SK-N-MC (cell line): ENCODE data around the gene RNF148.
A peak's percentile ranks its signal among the peaks of the same experiment; 100 is the strongest.
"Not testable (repeated sequence)": the region's sequence is repeated elsewhere in the genome, so short reads cannot be mapped to it uniquely, and the experiment has no call there.

Source experiments
- DNase-seq: peaks from one replicate; pipeline ENCODE4 v3.0.0-alpha.2; 2011; ENCODE audit warnings: low read depth, low spot score
- H3K27ac ChIP-seq: fragments of 200-600 bp; sonication (generic); 2 replicates; pipeline ENCODE4 v1.5.1; 2016; ENCODE audit warnings: mixed run types
- H3K36me3 ChIP-seq: fragments of 200-600 bp; sonication (generic); 2 replicates; pipeline ENCODE4 v1.6.1; 2017; ENCODE audit warnings: antibody characterized with exemption, low read length, mixed read lengths; ENCODE audit not compliant: insufficient read depth
- H3K4me3 ChIP-seq: fragments of 200-600 bp; sonication (generic); 2 replicates; pipeline ENCODE4 v1.5.1; 2016
- H3K9ac ChIP-seq: fragments of 200-600 bp; sonication (generic); 2 replicates; pipeline ENCODE4 v1.8.0; 2017; ENCODE audit warnings: mixed run types, mixed read lengths; ENCODE audit not compliant: insufficient read length
- H3K9me3 ChIP-seq: fragments of 200-600 bp; sonication (generic); 2 replicates; pipeline ENCODE4 v1.6.1; 2017; ENCODE audit warnings: low read depth, mild to moderate bottlenecking, antibody characterized with exemption, low read length, moderate library complexity, mixed read lengths
- EZH2 ChIP-seq: fragments of 200-600 bp; sonication (generic); IDR thresholded peaks from one replicate; pipeline ENCODE4 v1.6.1; 2017; ENCODE audit warnings: antibody characterized with exemption
- FOXP2 ChIP-seq: optimal IDR thresholded peaks from 2 replicates; pipeline ENCODE3; 2011; ENCODE audit warnings: mild to moderate bottlenecking, moderate library complexity; ENCODE audit not compliant: insufficient read depth; ENCODE audit errors: extremely low read length, control extremely low read depth
- POLR2AphosphoS5 ChIP-seq: IDR thresholded peaks from 2 replicates; pipeline ENCODE4 v1.6.1; 2012; ENCODE audit warnings: mild to moderate bottlenecking, low read depth, low read length, borderline replicate concordance

RNF148 gene

DNA sequence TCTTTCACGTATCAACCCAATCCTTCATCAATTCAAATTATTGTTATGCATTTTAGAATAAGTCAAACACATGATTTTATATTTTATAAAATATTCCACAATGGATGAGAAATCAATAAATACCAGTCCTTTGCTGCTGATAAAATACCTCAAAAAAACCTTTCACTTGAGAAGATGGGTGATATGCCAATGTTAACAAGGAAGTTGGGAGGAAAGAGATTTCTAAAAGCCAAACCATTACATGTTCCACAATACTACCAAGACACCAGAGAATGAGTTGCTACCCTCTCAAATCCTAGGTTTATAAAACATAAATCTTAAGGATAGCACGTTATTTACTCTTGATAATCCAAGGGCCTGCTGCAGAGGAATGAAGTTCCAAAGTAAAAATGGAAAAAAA is 18.2 kb downstream of the RNF148 start:
- Histone ChIP-seq H3K27ac (no peak overlapping the region), H3K9me3 (no peaks in the 10 kb centered on the region), H3K36me3 (no peaks in the 10 kb centered on the region), H3K4me3 (no peak overlapping the region), H3K9ac (no peak overlapping the region)
- DNase-seq, result no peak
- TF ChIP-seq FOXP2, result no peak
- TF ChIP-seq EZH2, result no peak
- TF ChIP-seq POLR2AphosphoS5, result no peak

DNA sequence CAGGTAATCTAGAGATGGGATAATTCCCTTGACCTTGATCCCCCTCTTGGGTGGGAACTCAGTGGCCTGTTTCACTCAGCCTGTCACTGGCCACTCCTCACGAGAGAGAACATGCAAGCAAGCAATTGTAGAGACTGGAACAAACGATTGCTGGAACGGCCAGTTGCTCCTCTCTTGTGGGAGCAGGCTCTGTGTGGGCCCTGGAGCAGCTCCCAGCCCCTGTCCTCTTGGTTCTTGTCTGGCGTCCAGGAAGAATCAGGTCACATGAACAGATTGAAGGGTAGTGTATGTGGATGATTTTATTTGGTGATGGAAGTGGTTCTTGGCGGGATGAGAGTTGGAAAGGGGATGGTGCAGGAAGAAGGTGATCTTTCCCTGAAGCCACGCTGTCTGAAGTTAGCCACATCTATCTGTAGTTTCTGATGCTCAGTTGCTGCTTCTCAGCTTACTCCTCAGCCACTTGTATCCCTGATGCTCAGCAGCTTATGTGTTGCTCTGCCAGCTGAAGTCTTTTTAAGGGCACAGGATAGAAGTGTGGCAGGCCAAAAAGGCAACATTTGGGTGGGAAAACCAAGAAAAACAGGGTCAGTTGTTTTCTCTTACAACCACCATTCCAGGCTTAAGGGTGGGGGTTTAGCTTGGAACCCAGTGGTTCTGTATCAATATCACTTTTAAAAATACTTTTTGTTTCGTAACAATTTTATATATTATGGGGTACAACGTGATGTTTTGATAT is 19.7 kb downstream of the RNF148 start:
- Histone ChIP-seq H3K36me3 (no peaks in the 10 kb centered on the region), H3K4me3 (no peak overlapping the region), H3K9me3 (no peaks in the 10 kb centered on the region), H3K9ac (no peak overlapping the region), H3K27ac (no peak overlapping the region)
- no peak for TF ChIP-seq EZH2
- no peak for TF ChIP-seq FOXP2
- TF ChIP-seq POLR2AphosphoS5, result no peak
- no peak for DNase-seq

DNA sequence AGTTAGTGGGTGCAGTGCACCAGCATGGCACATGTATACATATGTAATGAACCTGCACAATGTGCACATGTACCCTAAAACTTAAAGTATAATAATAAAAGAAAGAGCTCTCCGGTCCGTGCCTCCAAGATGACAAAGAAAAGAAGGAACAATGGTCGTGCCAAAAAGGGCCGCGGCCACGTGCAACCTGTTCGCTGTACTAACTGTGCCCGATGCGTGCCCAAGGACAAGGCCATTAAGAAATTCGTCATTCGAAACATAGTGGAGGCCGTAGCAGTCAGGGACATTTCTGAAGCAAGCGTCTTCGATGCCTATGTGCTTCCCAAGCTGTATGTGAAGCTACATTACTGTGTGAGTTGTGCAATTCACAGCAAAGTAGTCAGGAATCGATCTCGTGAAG is 21.5 kb downstream of the RNF148 start:
- H3K4me3 ChIP-seq, H3K9ac ChIP-seq, H3K9me3 ChIP-seq, H3K36me3 ChIP-seq, H3K27ac ChIP-seq, DNase-seq: not testable (repeated sequence)

DNA sequence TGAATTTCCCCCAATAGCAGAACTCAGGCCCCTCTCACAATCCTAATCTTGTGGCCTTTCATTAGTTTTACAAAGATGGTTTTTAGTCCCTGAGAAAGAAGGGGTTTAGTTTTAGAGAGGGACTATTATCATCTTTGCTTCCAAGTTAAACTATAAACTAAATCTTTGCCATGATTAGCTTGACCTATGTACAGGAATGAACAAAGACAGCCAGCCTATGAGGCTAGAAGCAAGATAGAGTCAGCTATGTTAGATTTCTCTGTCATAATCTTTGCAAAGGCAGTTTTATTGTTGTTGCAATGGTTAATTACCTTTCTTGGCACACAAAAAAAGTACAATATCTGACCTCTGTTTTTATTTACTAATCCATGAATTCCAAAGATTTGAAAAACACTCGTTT is 22.9 kb downstream of the RNF148 start:
- Histone ChIP-seq H3K9ac (no peak overlapping the region), H3K9me3 (no peaks in the 10 kb centered on the region), H3K27ac (no peak overlapping the region), H3K36me3 (no peaks in the 10 kb centered on the region), H3K4me3 (no peak overlapping the region)
- no peak for DNase-seq
- TF ChIP-seq EZH2 (no peak), FOXP2 (no peak), POLR2AphosphoS5 (no peak)

DNA sequence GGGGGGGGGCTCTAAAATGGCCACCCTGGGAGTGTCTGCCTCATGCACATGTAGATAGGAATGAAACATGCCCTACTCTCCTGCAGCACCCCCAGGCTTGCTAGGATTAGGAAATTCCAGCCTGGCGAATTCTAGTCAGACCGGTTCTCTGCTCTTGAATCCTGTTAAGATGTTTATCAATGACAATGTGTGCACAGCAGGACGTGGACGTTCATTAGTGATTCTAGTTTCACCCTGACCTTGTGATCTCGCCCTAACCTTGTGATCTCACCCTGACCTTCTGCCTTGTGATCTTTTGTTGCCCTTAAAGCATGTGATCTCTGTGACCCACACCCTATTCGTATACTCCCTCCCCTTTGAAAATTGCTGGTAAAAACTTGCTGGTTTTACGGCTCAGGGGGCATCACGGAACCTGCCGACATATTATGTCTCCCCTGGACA is 23.4 kb downstream of the RNF148 start:
- not testable (repeated sequence) for H3K27ac ChIP-seq, H3K36me3 ChIP-seq, H3K9me3 ChIP-seq, DNase-seq, H3K9ac ChIP-seq, H3K4me3 ChIP-seq

DNA sequence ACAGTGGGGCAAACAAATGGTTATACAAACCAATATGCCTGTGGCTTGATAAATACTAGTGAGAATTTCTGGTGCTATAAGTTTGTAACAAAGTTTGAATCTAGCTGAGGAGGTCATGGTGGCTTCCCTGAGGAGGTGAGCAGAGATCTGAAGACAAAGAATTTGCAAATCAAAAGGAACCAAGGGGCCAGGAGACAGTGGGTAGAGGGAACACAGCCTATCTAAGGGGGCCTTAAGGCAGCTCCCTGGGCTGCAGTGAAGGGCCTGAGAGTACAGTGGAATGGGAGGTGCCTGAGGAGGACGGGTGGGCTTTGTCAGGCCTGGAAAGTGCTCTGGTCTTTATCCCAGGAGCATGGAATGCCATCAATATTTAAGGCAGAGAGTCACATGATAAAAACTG is 25.6 kb downstream of the RNF148 start:
- H3K27ac ChIP-seq, result no peak overlapping the region
- H3K9me3 ChIP-seq, result no peaks in the 10 kb centered on the region
- H3K4me3 ChIP-seq, result no peak overlapping the region
- TF ChIP-seq FOXP2 (no peak), EZH2 (no peak), POLR2AphosphoS5 (no peak)
- no peak overlapping the region for H3K9ac ChIP-seq
- no peak for DNase-seq
- no peaks in the 10 kb centered on the region for H3K36me3 ChIP-seq

DNA sequence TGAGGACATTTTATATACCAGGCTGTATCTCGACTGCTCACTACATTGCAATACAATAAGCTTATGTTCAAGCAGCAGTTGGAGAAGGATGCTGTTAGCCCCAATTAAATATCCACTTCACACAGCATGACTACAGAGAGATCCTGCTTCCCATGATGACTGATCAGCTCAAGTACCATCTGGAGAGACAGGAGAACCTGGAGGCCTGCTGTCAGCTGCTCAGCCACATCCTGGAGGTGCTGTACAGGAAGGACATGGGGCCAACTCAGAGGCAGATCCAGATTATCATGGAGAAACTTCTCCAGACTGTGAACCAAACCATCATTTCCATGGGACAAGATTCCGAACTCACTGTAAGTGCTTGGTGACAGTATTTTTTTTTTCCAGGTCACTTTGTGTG is 26.3 kb downstream of the RNF148 start:
- H3K9ac ChIP-seq, result no peak overlapping the region
- no peak for TF ChIP-seq FOXP2
- no peak for TF ChIP-seq POLR2AphosphoS5
- no peak for TF ChIP-seq EZH2
- H3K9me3 ChIP-seq, result no peaks in the 10 kb centered on the region
- DNase-seq, result peak; percentile 30
- no peaks in the 10 kb centered on the region for H3K36me3 ChIP-seq
- H3K27ac ChIP-seq, result no peak overlapping the region
- no peak overlapping the region for H3K4me3 ChIP-seq

DNA sequence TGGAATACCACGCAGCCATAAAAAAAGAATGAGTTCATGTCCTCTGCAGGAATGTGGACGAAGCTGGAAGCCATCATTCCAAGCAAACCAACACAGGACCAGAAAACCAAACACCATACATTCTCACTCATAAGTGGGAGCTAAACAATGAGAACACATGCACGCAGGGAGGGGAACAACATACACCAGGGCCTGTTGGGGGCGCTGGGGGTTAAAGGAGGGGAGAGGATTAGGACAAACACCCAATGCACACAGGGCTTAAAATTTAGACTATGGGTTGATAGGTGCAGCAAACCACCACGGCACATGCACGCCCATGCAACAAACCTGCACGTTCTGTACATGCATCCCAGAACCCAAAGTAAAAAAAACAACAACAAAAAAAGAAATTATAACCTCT is 27.1 kb downstream of the RNF148 start:
- no peak overlapping the region for H3K27ac ChIP-seq
- H3K9me3 ChIP-seq, result no peaks in the 10 kb centered on the region
- H3K4me3 ChIP-seq, result no peak overlapping the region
- no peak for TF ChIP-seq EZH2
- TF ChIP-seq FOXP2, result no peak
- no peak for TF ChIP-seq POLR2AphosphoS5
- no peak for DNase-seq
- H3K9ac ChIP-seq, result no peak overlapping the region
- no peaks in the 10 kb centered on the region for H3K36me3 ChIP-seq

DNA sequence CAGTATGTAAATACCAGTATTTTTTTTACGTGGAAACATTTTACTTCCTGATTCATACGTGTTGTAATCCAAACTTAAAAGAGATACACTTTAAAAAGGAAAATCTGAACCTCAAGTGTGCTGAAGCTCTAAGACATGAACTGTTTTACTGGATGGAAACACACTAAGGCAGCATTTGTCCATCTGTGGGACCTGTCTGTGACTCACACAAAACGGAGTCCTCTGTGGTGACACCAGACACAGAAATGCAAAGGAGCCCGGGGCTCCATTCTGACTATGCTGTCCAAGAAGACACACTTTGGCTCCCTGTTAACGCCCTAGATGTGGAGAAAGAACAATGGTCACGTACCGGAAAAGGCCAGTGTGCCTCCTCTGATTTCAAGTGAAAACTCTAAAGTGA is 27.7 kb downstream of the RNF148 start:
- DNase-seq, result no peak
- Histone ChIP-seq H3K36me3 (no peaks in the 10 kb centered on the region), H3K4me3 (peak overlapping the region; percentile 67), H3K27ac (peak overlapping the region; percentile 70), H3K9ac (peak overlapping the region; percentile 54), H3K9me3 (no peaks in the 10 kb centered on the region)
- TF ChIP-seq EZH2 (no peak), FOXP2 (no peak), POLR2AphosphoS5 (no peak)
